ENCODE measurements around the gene NT5DC1. TPM values are rescaled to one million over a fixed set of nuclear protein-coding genes. Genes with fewer than 3 reads are reported as not detected.

NT5DC1 gene
- total RNA-seq, 1 donor from 2014 or later = 49.7 TPM

DNA sequence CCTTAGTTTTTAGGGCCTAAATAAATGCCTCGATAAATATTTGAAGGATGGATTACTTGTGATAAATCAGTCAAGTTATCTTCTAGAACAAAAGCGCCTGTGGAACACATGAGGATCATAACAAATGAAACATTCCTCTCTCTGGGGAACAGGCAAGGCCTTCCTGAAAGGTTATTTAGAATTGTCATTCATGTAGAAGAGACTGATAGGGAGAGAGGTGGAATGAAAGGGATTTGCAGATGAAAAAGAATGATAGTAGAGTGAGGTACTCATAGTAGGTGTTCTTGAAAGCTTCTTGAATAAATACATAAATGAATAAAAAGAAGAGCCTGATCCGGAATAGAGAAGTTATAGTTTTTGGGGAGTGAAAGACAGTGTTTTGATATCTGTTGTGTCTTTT, 122.7 kb downstream of the NT5DC1 start:
- no peaks in the 10 kb centered on the region for H3K4me1 ChIP-seq
- H3K4me3 ChIP-seq = no peak overlapping the region
- intact Hi-C loops (cut with DNase I) = no loop called here
- H3K27ac ChIP-seq = no peak overlapping the region
- no peaks in the 10 kb centered on the region for H3K9me3 ChIP-seq
- no peaks in the 10 kb centered on the region for H3K27me3 ChIP-seq
- TF ChIP-seq, protein P1, sequence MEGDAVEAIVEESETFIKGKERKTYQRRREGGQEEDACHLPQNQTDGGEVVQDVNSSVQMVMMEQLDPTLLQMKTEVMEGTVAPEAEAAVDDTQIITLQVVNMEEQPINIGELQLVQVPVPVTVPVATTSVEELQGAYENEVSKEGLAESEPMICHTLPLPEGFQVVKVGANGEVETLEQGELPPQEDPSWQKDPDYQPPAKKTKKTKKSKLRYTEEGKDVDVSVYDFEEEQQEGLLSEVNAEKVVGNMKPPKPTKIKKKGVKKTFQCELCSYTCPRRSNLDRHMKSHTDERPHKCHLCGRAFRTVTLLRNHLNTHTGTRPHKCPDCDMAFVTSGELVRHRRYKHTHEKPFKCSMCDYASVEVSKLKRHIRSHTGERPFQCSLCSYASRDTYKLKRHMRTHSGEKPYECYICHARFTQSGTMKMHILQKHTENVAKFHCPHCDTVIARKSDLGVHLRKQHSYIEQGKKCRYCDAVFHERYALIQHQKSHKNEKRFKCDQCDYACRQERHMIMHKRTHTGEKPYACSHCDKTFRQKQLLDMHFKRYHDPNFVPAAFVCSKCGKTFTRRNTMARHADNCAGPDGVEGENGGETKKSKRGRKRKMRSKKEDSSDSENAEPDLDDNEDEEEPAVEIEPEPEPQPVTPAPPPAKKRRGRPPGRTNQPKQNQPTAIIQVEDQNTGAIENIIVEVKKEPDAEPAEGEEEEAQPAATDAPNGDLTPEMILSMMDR (IDR thresholded peaks at IDR 0.05) = no peak
- H3K36me3 ChIP-seq = peaks cover 19% of the 10 kb centered on the region
- ATAC-seq = no peak
- DNase-seq = no peak

- intact Hi-C loops (cut with DNase I) = no loop called here
- peak; percentile 31 for ATAC-seq
These were observed 128.7 kb downstream of the NT5DC1 start for GRCh38 chr6:116229287-116229913.

DNA sequence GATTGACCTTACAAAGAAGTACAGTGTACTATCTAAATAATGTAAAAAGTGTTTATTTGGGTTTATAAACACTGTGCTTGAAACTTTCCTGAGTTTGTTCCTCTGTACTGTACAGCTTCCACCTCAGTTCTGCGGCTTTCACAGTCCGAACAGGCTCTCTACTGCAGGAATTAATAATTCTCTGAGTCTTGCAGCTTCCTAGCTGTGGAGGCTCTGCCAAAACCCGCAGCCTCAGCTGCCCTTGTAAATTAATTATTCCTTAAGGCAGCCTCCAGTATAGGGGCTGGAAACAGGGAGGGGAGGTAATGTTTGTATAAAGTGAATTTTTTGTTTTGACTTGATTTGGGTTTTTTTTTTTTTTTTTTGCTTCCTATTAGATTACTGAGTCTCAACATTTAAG, 134.0 kb downstream of the NT5DC1 start:
- Histone ChIP-seq H3K4me1 (no peaks in the 10 kb centered on the region), H3K4me3 (no peak overlapping the region), H3K9me3 (no peaks in the 10 kb centered on the region), H3K27ac (no peak overlapping the region), H3K36me3 (peaks cover 28% of the 10 kb centered on the region), H3K27me3 (no peaks in the 10 kb centered on the region)
- no peak for DNase-seq
- TF ChIP-seq, protein P1 (IDR thresholded peaks at IDR 0.05) = no peak
- intact Hi-C loops (cut with DNase I) = no loop called here
- no peak for ATAC-seq

More at GRCh38 chr6:116229287-116229913, 128.7 kb downstream of the NT5DC1 start:
- TF ChIP-seq, protein P1 (IDR thresholded peaks at IDR 0.05) = no peak
- no peak overlapping the region for H3K27ac ChIP-seq
- no peak for DNase-seq
- H3K36me3 ChIP-seq = peaks cover under 1% of the 10 kb centered on the region
- H3K9me3 ChIP-seq = no peaks in the 10 kb centered on the region
- no peaks in the 10 kb centered on the region for H3K27me3 ChIP-seq
- no peak overlapping the region for H3K4me3 ChIP-seq
- no peaks in the 10 kb centered on the region for H3K4me1 ChIP-seq

GRCh38 chr6:116238083-116238482, 137.4 kb downstream of the NT5DC1 start:
- no peak for DNase-seq
- Histone ChIP-seq H3K4me3 (no peak overlapping the region), H3K9me3 (no peaks in the 10 kb centered on the region), H3K36me3 (peaks cover 29% of the 10 kb centered on the region), H3K27ac (no peak overlapping the region), H3K27me3 (no peaks in the 10 kb centered on the region), H3K4me1 (no peaks in the 10 kb centered on the region)
- intact Hi-C loops (cut with DNase I) = no loop called here
- TF ChIP-seq, protein P1 (IDR thresholded peaks at IDR 0.05) = no peak
- ATAC-seq = no peak

- intact Hi-C loops (cut with DNase I) = no loop called here
These were observed 138.6 kb downstream of the NT5DC1 start for GRCh38 chr6:116239256-116239655.

More at GRCh38 chr6:116239256-116239655, 138.6 kb downstream of the NT5DC1 start:
- Histone ChIP-seq H3K4me3 (no peak overlapping the region), H3K27ac (no peak overlapping the region), H3K36me3 (peaks cover 32% of the 10 kb centered on the region), H3K9me3 (no peaks in the 10 kb centered on the region), H3K27me3 (no peaks in the 10 kb centered on the region), H3K4me1 (no peaks in the 10 kb centered on the region)
- TF ChIP-seq, protein P1 (IDR thresholded peaks at IDR 0.05) = no peak
- DNase-seq (no peak), ATAC-seq (no peak)

Measured in upper lobe of right lung (tissue), 1 donor.